Ishikawa (cell line): ENCODE results near the gene TVP23C.

Source experiments
- CEBPB ChIP-seq: IDR thresholded peaks from 2 replicates; pipeline ENCODE4 v1.6.1; 2012
- CREB1 ChIP-seq: IDR thresholded peaks from 2 replicates; pipeline ENCODE4 v1.6.1; 2012; ENCODE audit warnings: low read depth
- EGR1 ChIP-seq: IDR thresholded peaks from 2 replicates; pipeline ENCODE4 v1.6.1; 2012
- EP300 ChIP-seq: IDR thresholded peaks from 2 replicates; pipeline ENCODE4 v1.6.1; 2012; ENCODE audit warnings: borderline replicate concordance
- FOXM1 ChIP-seq: IDR thresholded peaks from 2 replicates; pipeline ENCODE4 v1.6.1; 2012; ENCODE audit warnings: low read depth, borderline replicate concordance
- NFIC ChIP-seq: IDR thresholded peaks from 2 replicates; pipeline ENCODE4 v1.6.1; 2012
- RAD21 ChIP-seq: IDR thresholded peaks from 2 replicates; pipeline ENCODE4 v1.6.1; 2012; ENCODE audit warnings: low read depth
- REST ChIP-seq: IDR thresholded peaks from 2 replicates; pipeline ENCODE4 v1.6.1; 2012; ENCODE audit warnings: low read depth, mild to moderate bottlenecking
- TAF1 ChIP-seq: IDR thresholded peaks from 2 replicates; pipeline ENCODE4 v1.6.1; 2012; ENCODE audit warnings: low read depth, mild to moderate bottlenecking
- TCF12 ChIP-seq: IDR thresholded peaks from 2 replicates; pipeline ENCODE4 v1.6.1; 2012; ENCODE audit warnings: low read depth
- TEAD4 ChIP-seq: IDR thresholded peaks from 2 replicates; pipeline ENCODE4 v1.6.1; 2012
- YY1 ChIP-seq: IDR thresholded peaks from 2 replicates; pipeline ENCODE4 v1.6.1; 2012; ENCODE audit warnings: low read depth
- ZBTB7A ChIP-seq: IDR thresholded peaks from 2 replicates; pipeline ENCODE4 v1.6.1; 2012; ENCODE audit warnings: low read depth
- TF ChIP-seq, protein P1 (sequence below): IDR thresholded peaks from 2 replicates; pipeline ENCODE4 v1.6.1; 2012
- TF ChIP-seq, protein P2 (sequence below): IDR thresholded peaks from 2 replicates; pipeline ENCODE4 v1.6.1; 2012

Gene TVP23C

GRCh38 chr17:15508466-15508865 lies 54.8 kb downstream of the TVP23C start:
- TF ChIP-seq NFIC (no peak), EP300 (no peak), TEAD4 (no peak), FOXM1 (no peak), YY1 (no peak), RAD21 (no peak), TAF1 (no peak), REST (no peak), TCF12 (no peak), CEBPB (no peak), CREB1 (no peak), EGR1 (no peak), ZBTB7A (no peak)
- TF ChIP-seq, protein P1, sequence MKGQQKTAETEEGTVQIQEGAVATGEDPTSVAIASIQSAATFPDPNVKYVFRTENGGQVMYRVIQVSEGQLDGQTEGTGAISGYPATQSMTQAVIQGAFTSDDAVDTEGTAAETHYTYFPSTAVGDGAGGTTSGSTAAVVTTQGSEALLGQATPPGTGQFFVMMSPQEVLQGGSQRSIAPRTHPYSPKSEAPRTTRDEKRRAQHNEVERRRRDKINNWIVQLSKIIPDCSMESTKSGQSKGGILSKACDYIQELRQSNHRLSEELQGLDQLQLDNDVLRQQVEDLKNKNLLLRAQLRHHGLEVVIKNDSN, result no peak
- TF ChIP-seq, protein P2, sequence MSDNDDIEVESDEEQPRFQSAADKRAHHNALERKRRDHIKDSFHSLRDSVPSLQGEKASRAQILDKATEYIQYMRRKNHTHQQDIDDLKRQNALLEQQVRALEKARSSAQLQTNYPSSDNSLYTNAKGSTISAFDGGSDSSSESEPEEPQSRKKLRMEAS, result no peak

- TF ChIP-seq EGR1 (no peak), TCF12 (no peak), RAD21 (no peak), REST (no peak), NFIC (no peak), TEAD4 (no peak), ZBTB7A (no peak), TAF1 (no peak), CEBPB (no peak), FOXM1 (no peak), YY1 (no peak), CREB1 (no peak), EP300 (no peak)
- TF ChIP-seq, protein P1, result no peak
- TF ChIP-seq, protein P2, result no peak
Measured at GRCh38 chr17:15507896-15508295, 55.4 kb downstream of the TVP23C start.

- TF ChIP-seq TAF1, result no peak
- no peak for TF ChIP-seq RAD21
Measured at GRCh38 chr17:15507001-15507400, 56.3 kb downstream of the TVP23C start.

DNA sequence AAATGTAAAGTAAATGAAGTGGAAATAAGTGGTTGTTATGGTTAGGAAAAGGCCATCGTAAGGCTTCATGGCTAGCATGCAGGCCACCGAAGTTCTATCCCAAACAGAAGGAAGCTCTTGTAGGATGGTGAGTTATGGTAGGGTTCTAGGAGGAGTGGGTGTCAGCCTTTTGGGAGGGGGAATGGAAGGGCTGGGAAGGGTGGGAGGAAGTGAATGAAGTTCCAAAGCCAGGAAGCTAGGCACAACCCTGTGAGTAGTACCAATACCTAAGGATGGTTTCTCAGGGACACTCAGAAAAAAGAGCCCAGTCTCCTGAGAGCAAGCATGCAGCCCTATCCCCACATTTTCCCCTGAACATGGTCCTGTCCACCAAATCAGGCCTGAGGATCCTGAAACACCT lies 59.6 kb downstream of the TVP23C start:
- no peak for TF ChIP-seq EP300
- TF ChIP-seq NFIC, result no peak
- no peak for TF ChIP-seq REST
- no peak for TF ChIP-seq FOXM1
- TF ChIP-seq, protein P2, result no peak
- no peak for TF ChIP-seq ZBTB7A
- no peak for TF ChIP-seq RAD21
- TF ChIP-seq TEAD4, result no peak
- TF ChIP-seq TCF12, result no peak
- TF ChIP-seq, protein P1, result no peak
- no peak for TF ChIP-seq EGR1
- TF ChIP-seq CEBPB, result no peak
- no peak for TF ChIP-seq TAF1
- no peak for TF ChIP-seq YY1
- no peak for TF ChIP-seq CREB1
